ENCODE measurements around the gene NGEF. TPM values are rescaled to one million over a fixed set of nuclear protein-coding genes. Genes with fewer than 3 reads are reported as not detected.

Gene NGEF
- total and polyA plus RNA-seq, 9 of the 15 experiments (the other 6 are each of a cell fraction or from before 2014, with no cell fraction given), result 0.07 to 0.17 (median 0.09) TPM; not detected in 6

GRCh38 chr2:233049194-233049761, 36.2 kb upstream of the NGEF start:
- in situ Hi-C loops (cut with MboI) (no loop called here), intact Hi-C loops (cut with micrococcal nuclease) (loop anchor here (10.0 kb wide), 1 partner anchor 206 kb away; the partner anchor contains the start of gene ATG16L1)
- H3K4me2 ChIP-seq (ENCODE audit: insufficient read depth, low read length), result no peak overlapping the region
- H3K27me3 ChIP-seq (ENCODE audit: control insufficient read depth in 2 of 2, insufficient read depth in 2 of 2, low read length in 2 of 2), result peaks cover 0 to 21% of the 10 kb centered on the region in 2 experiments; a peak in 2 of 5 replicates
- no peak overlapping the region for H3K4me3 ChIP-seq
- no peaks in the 10 kb centered on the region for H4K20me1 ChIP-seq (replicated peaks; ENCODE audit: control insufficient read depth, insufficient read depth, low read length)
- FAIRE-seq (no peak), ATAC-seq (no peak), DNase-seq (ENCODE audit: extremely low read depth in 1 of 4, low spot score in 3 of 4) (no peak)
- no TSS peak for BruUV-seq (replicated peaks)
- peaks cover 0 to 11% of the 10 kb centered on the region in 2 experiments; a peak in 3 of 5 replicates for H3K4me1 ChIP-seq (replicated peaks in 1 of 2; ENCODE audit: control insufficient read depth in 2 of 2, insufficient read depth in 2 of 2, low read length in 2 of 2)
- TF ChIP-seq PRDM10 (IDR thresholded peaks at IDR 0.05; ENCODE audit: partially characterized antibody) (peak; percentile 45), HDAC2 (IDR thresholded peaks at IDR 0.05) (no peak)
- H3K9ac ChIP-seq (ENCODE audit: insufficient read depth in 1 of 2, low read depth in 2 of 2, low read length in 2 of 2), result no peak overlapping the region
- no peaks in the 10 kb centered on the region for H3K36me3 ChIP-seq (ENCODE audit: control insufficient read depth, insufficient read depth, low read length)
- H3K79me2 ChIP-seq (ENCODE audit: control insufficient read depth, insufficient read depth, low read length), result no peaks in the 10 kb centered on the region
- no peak overlapping the region for H3K27ac ChIP-seq (ENCODE audit: extremely low read depth, low read depth, low read length)
- no peak overlapping the region for H2AFZ ChIP-seq (ENCODE audit: low read depth, low read length)
- H3K9me1 ChIP-seq (ENCODE audit: control insufficient read depth, insufficient read depth, low read length), result no peaks in the 10 kb centered on the region
- H3K9me3 ChIP-seq (replicated peaks; ENCODE audit: control insufficient read depth, insufficient read depth, low read depth, low read length), result no peaks in the 10 kb centered on the region
- WGBS (ENCODE audit: insufficient coverage, low coverage, missing lambda C conversion rate), result 5% methylated on average over 4 of the region's 4 CpGs
- ChIA-PET POLR2A (no interaction called here), CTCF (ENCODE audit: low intra/inter-chr PET ratio) (interaction anchor here (0.6 kb wide), 1 partner anchor 52 kb away, joined by 4 read pairs; no protein-coding TSS in a partner anchor)

All from K562 (cell line).